DMS79 treated with DMSO at 0.1 percent for 48 hours (cell line): Measurements from ENCODE around the gene RAB27A.
"Not testable (repeated sequence)": the region's sequence is repeated elsewhere in the genome, so short reads cannot be mapped to it uniquely, and the experiment has no call there.

Source experiments
- DNase-seq: peaks from one replicate; lab custom pipeline; 2025; lab: John Stamatoyannopoulos, UW

The RAB27A gene

DNA sequence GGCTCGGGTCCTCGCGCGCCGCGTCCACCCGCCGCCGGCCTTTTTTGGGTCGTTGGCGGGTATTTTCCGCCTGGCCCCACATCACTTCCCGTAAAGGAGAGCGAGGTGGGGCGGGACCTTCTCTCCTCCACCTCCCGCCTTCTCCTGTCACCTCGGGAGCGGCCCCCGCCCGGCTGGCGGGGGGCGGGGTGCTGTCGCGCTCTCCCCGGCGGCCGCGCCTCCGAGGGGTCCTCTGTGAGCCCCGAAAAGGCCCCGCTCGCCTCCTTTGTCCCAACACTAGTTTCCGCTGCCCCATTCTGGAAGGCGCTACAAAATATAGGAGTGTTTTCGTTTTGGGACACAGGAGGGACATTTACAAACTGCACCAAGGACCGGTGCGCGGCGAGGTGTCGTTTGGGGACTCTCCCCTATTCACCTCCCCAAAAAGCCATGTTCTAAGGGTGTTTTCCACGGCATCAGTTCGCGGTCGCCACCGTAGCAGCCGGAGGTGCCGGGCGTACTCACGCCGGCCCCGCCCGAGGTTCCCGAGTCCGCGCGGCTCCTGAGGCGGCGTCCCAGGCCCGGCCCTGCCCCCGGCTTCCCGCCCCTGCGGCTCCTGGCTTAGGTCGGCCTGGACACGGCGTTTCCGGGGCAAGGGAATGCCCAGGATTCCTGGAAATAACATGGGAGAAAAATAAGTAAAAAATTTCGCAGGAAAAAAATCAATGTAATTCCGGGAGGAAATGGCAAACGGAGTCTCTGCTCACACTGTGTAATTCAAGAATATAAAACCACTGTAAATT lies at the start of gene RAB27A:
Gene RAB27A, minus strand, starts transcription at position 68 of the 782 bp plus-strand sequence. CDS start 54,879 bp downstream, outside the sequence.
- no peak for DNase-seq

GRCh38 chr15:55337160-55337559 lies 47.5 kb upstream of the RAB27A start:
- no peak for DNase-seq

DNA sequence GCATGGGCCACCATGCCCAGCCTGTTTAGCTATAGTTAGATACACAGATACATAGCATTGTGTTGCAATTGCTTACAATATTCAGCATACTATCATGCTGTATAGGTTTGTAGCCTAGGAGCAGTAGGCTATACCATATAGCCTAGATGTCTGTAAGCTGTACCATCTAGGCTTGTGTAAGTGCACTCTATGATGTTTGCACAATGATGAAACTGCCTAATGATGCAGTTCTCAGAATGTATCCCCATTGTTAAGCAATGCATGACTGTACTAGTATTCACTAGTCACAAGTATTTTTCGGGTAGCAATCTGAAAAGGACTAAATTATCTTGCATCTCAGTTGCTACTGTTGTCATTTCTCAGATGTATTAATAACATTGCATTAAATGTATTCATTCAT lies 45.4 kb upstream of the RAB27A start:
- DNase-seq, result no peak

- no peak for DNase-seq
Observed at GRCh38 chr15:55334371-55334770, 44.8 kb upstream of the RAB27A start.

GRCh38 chr15:55327387-55327786 lies 37.8 kb upstream of the RAB27A start:
- no peak for DNase-seq

GRCh38 chr15:55322467-55322866 lies 32.9 kb upstream of the RAB27A start:
- DNase-seq, result no peak

DNA sequence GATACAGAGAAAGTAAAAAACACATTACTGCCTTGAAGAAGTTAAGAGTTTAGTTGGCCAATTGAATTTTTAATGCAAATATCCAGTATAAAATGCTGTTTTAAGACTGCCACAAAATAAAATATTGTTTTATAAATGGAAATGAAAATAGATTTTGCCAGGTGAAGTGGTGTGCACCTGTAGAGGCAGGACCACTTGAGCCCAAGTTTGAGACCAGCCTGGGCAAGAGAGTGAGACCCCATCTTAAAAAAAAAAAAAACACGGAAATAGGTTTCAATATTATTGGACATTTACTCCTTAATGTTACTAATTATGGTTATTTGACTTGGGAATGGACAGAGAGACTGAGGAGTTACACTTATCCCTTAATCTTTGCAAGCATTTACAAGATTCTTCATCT lies 31.4 kb upstream of the RAB27A start:
- no peak for DNase-seq

DNA sequence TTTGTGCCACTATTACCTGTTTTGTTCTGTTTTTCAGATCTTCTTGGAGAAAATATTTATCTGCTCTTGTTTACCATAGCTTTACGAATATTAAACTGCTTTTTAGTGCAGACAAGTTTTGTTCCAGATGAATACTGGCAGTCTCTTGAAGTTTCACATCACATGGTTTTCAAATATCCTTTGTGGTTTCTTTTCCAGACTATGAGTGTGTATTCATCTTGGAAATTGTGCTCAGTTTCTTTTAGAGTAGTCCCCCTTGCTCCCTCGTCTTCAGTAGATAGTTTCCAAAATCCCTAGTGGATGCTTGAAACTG lies 30.6 kb upstream of the RAB27A start:
- no peak for DNase-seq

DNA sequence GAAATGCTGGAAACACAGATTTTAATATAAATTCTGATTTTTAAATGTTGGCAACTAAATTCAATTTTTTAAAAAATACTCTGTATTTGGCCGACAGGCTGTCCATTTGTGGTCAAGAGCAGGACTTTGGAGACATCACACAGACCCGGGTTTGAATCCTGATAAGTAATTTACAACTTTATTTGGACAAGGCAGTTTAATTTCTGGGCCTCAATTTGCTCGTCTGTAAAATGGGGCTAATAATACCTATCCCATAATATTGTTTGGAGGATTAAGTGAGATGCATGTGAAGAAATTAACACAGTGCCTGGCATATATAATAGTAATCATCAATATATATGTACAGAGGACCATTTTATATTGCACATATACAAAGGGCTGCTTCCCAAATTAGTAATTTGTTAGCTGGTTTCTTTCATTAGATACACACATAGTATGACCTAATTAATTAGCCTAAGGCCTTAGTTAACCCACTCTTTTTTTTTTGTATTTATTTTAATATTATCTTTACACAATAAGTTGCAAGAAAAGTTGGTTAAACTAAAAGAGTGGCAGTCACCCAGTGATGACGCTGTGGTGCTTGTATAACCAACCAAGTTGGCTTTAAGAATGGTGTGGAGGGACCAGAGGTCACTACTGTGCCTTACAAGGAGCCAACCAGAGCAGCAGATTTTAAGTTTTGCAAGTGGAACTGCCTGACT lies 30.1 kb upstream of the RAB27A start:
- DNase-seq, result no peak

DNA sequence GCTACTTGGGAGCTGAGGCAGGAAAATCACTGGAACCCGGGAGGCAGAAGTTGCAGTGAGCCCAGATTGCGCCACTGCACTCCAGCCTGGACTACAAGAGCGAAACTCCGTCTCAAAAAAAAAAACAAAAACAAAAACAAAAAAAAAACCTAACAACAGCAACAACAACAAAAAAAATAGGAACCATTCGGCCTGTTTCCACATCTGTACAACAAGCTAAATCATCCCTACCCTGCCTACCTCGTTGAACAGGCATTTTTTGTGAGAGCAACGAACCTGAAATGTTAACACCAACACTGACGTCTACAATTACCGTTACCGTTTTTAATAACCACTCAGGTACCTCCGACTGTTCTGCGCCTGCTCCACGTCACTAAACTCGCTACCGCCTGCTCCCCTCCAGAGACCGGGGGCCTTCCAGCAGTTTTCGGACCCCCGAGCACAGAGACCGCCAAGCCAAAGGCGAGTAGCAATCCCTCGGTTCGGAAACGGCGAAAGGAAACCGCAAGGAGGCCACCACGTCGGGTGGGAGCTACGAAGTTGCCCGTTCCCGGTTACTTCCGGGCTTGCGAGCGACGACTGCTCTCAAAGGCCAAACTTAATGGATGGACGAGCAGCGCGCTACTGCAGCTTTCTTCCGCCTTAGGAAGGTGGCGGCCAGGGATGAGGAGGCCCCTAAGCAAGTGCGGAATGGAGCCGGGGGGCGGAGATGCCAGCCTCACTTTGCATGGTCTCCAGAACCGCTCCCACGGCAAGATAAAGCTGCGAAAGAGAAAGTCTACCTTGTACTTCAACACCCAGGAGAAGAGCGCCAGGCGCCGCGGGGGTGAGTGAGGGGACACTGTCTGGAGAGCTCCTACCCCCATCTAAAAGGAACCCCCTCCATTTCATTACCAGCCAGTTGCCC lies 29.2 kb upstream of the RAB27A start, which contains the start of the genes PIGB and PIGBOS1:
Gene PIGB, plus strand, starts transcription at position 635 of the 907 bp plus-strand sequence. Its CDS starts 29 bp downstream, at position 664.
Gene PIGBOS1, minus strand, starts transcription at position 536 of the 907 bp plus-strand sequence. CDS start 1,331 bp downstream, outside the sequence.
- peak; percentile 63 for DNase-seq

DNA sequence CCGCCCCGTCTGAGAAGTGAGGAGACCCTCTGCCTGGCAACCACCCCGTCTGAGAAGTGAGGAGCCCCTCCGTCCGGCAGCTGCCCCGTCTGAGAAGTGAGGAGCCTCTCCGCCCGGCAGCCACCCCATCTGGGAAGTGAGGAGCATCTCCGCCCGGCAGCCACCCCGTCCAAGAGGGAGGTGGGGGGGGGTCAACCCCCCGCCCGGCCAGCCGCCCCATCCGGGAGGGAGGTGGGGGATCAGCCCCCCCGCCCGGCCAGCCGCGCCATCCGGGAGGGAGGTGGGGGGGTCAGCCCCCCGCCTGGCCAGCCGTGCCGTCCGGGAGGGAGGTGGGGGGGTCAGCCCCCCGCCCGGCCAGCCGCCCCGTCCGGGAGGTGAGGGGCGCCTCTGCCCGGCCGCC lies 13.2 kb upstream of the RAB27A start:
- DNase-seq, result not testable (repeated sequence)

DNA sequence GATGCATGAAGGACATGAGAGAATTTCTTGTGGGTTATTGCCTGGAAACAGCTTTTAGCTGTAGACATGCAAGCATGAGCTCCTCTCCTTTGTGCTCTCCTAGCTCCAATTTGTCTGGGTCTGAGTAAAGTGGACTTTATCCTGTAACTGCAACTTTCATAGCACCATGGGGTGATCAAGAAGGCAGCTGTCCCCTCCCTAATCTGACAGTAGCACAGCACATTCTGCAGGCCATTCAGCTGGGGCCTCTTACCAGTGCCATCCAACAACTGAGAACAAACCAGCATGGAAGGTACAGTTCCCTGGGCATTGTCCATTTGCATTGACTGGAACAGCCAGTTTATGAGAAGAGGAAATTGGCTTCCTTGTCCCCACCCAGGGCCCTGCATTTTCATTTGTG lies 7.7 kb upstream of the RAB27A start:
- DNase-seq, result no peak

DNA sequence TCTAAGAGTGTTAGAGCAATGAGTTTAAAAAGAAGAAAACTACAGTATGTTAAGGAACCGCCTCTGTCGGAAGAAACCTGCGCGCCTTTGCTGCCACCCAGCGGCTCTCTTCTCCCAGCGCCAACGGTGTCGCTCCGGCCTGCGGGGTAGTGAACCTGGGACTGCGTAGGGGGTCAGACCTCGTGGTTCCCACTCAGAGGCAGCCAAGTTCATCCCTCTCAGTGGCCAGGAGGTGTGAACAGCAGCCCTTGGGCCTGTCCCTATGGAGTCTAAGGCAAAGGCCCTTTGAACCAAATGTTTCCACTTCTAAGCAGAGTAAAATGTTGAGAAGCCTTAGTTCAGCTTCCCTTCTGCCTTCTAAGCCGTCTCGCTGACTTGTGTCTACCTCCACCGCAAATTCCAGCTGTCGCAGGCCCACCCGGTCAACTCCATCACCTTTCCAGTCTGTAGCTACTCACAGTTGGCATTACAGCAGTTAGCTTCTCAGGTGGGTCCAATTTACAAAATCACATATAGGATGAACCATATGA lies 980 bp upstream of the RAB27A start:
- peak; percentile 35 for DNase-seq

GRCh38 chr15:55289011-55289745 lies 435 bp downstream of the RAB27A start:
- no peak for DNase-seq

DNA sequence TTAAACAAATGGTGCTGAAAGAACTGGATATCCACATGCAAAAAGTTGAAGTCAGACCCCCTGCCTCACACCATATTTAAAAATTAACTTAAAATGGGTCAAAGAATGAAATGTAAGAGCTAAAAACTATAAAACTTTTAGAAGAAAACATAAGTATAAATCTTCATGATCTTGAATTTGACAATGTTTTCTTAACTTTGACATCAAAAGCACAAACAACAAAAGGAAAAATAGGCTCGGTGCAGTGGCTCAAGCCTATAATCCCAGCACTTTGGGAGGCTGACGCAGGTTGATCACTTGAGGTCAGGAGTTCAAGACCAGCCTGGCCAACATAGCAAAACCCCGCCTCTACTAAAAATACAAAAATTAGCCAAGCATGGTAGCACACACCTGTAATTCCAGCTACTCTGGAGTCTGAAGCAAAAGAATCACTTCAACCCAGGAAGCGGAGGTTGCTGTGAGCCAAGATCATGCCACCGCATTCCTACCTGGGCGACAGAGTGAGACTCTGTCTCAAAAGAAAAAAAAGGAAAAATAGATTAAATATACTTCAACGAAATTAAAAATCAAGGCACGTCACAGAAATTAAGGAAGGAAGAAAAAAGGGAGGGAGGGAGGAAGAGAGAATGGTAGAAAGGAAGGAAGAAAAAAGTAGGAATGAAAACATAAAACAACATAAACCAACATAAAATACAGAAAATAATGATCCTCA lies 1.5 kb downstream of the RAB27A start:
- no peak for DNase-seq

GRCh38 chr15:55286442-55287189 lies 3.0 kb downstream of the RAB27A start:
- DNase-seq, result not testable (repeated sequence)

- DNase-seq, result no peak
Observed at GRCh38 chr15:55284426-55284825, 5.2 kb downstream of the RAB27A start.

GRCh38 chr15:55283379-55284147 lies 6.0 kb downstream of the RAB27A start:
- no peak for DNase-seq

- no peak for DNase-seq
Observed at GRCh38 chr15:55282284-55282833, 7.3 kb downstream of the RAB27A start.
